Measurements from ENCODE around the gene PSMG2.

PSMG2 gene

DNA sequence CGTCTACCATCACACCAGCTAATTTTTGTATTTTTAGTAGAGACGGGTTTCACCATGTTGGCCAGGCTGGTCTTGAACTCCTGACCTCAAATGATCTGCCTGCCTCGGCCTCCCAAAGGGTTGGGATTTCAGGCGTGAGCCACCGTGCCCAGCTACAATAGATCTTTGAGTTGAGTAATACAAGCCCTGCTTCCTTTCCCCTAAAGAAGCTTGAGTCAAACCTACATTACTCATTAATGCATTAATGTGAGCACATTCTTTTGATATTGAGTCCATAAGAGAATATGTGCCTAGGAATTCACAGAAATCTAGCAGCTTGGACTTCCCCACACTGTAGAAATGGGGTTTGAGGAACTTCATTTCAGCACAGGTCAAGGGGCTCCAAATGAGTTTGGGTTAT lies 39.6 kb downstream of the PSMG2 start:
- H3K4me3 ChIP-seq (replicated peaks in 1 of 2; ENCODE audit: low read depth in 2 of 2, low read length in 2 of 2), result no peak overlapping the region
- peak; percentile 40 to 93 for DNase-seq (ENCODE audit: low read depth in 2 of 2)
- TF ChIP-seq, protein P1, sequence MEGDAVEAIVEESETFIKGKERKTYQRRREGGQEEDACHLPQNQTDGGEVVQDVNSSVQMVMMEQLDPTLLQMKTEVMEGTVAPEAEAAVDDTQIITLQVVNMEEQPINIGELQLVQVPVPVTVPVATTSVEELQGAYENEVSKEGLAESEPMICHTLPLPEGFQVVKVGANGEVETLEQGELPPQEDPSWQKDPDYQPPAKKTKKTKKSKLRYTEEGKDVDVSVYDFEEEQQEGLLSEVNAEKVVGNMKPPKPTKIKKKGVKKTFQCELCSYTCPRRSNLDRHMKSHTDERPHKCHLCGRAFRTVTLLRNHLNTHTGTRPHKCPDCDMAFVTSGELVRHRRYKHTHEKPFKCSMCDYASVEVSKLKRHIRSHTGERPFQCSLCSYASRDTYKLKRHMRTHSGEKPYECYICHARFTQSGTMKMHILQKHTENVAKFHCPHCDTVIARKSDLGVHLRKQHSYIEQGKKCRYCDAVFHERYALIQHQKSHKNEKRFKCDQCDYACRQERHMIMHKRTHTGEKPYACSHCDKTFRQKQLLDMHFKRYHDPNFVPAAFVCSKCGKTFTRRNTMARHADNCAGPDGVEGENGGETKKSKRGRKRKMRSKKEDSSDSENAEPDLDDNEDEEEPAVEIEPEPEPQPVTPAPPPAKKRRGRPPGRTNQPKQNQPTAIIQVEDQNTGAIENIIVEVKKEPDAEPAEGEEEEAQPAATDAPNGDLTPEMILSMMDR (IDR thresholded peaks at IDR 0.05; ENCODE audit: low read depth, low read length), result no peak

DNA sequence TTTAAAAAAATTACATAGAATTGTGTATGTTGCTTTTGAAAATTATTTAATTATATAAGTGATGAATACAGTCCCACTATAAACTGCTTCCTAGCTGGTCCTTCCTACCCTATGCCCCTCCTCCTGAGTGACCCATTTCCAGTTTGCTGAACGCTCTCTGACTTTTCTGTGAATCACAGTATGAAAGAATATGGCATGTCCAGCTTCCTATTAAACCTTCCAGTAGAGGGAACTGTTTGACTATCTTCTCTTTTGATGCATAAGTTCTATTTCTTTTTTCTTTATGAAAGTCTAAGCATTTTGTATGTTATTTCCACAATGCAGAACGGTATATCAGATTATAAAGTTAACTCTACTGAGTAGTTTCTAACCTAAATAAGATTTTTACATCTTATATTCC lies 41.3 kb downstream of the PSMG2 start:
- TF ChIP-seq, protein P1 (IDR thresholded peaks at IDR 0.05; ENCODE audit: low read depth, low read length), result peak; percentile 59
- no peak overlapping the region for H3K4me3 ChIP-seq (replicated peaks in 1 of 2; ENCODE audit: low read depth in 2 of 2, low read length in 2 of 2)
- peak; percentile 84 to 90 for DNase-seq (ENCODE audit: low read depth in 2 of 2)

DNA sequence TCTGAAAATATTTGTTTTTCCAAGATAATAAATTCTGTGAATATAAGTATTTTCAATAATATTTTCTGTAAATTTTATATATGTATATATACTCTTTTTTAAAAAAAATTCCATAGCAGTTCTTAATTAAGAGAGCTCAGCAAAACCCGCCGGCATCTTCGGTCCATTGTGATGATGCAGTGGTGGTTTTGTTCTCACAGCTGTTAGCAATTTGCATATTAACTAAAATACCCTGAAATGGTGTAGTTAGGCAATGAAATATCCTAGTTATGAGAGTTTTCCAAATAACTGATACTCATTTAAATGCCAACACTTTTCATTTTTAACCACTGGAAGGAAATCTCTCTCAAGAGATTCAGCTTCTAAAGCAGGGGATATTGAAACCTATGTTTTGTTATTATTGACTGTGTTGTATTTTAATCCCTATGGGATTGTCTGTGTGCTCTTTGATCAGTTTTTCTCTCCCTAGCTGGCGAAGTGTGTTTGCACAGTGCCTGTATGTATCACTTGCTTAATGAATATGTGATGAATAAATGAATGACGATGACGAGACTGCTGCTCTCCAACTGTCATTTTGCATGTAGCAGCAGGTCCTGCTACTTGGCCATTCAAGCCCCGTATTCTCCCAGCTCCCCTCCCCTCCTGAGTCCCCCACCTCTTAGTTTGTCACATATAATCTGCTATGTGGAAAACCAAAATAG lies 42.4 kb downstream of the PSMG2 start:
- no peak for DNase-seq (ENCODE audit: low read depth in 2 of 2)
- H3K4me3 ChIP-seq (replicated peaks in 1 of 2; ENCODE audit: low read depth in 2 of 2, low read length in 2 of 2), result no peak overlapping the region
- TF ChIP-seq, protein P1 (IDR thresholded peaks at IDR 0.05; ENCODE audit: low read depth, low read length), result no peak

DNA sequence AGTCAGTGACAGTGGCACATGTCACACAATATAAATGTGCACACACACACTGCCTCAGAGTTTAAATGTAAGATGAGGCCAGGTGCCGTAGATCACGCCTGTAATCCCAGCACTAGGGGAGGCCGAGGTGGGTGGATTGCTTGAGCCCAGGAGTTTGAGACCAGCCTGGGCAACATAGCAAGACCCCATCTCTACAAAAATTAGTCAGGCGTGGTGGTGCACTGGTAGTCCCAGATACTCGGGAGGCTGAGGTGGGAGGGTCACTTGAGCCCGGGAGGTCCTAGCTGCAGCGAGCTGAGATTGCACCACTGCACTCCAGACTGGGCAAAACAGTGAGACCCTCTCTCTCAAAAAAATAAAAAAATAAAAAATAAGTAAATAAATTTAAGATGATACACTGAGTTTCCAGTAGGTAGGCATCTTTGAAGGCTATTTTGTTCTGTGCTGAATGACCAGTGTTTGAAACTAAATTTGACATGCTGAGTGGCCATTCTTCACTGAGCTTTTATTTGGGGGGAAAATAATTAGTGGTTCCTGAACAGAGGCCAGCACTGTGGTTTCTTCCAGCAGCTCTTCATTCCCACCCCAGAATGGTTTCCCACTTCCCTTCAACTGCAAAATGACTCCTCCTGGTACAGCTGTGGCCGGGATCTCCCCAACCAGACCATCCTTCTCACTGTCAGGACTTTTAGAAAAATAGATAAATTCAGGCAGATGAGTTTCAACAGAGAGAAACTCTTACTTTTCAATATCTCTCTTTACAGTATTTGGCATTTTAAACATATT lies 44.9 kb downstream of the PSMG2 start:
- no peak overlapping the region for H3K4me3 ChIP-seq (replicated peaks in 1 of 2; ENCODE audit: low read depth in 2 of 2, low read length in 2 of 2)
- DNase-seq (ENCODE audit: low read depth in 2 of 2), result no peak
- TF ChIP-seq, protein P1 (IDR thresholded peaks at IDR 0.05; ENCODE audit: low read depth, low read length), result no peak

DNA sequence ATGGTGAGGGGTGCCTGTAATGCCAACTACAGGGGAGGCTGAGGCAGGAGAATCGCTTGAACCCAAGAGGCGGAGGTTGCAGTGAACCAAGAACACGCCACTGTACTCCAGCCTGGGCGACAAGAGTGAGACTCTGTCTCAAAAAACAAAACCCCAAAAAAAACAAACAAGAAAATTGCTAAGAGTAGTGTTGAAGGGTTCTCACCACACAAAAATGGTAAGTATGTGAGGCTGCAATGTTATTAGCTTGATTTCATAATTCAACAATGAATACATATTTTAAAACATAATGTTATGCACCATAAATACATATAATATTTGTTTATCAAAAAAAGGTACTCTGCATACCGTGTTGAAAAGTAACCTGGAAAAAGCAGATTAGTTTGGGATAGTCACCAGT lies 45.8 kb downstream of the PSMG2 start:
- H3K4me3 ChIP-seq (replicated peaks in 1 of 2; ENCODE audit: low read depth in 2 of 2, low read length in 2 of 2), result no peak overlapping the region
- TF ChIP-seq, protein P1 (IDR thresholded peaks at IDR 0.05; ENCODE audit: low read depth, low read length), result no peak
- peak in 1 of 2 donors; percentile 54 for DNase-seq (ENCODE audit: low read depth in 2 of 2)

DNA sequence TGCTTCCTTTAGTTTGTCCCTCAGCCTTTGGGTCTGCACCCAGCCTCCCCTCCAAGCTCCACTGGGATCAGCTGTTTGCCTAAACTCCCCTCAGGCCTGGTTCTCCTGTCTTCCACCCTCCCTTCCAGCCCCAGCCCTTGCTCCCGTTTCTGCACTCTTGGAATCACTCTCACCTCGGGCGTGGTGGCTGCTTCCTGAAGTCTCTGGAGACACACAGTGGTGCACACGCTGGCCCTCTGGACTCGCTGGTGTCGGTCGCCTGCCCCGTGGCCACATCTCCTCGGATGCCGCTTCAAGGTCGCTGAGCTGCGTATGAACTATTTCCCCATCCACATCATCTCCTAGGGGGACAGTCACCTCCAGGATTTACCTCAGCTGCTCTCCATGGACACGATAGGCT lies 46.3 kb downstream of the PSMG2 start:
- no peak for DNase-seq (ENCODE audit: low read depth in 2 of 2)
- TF ChIP-seq, protein P1 (IDR thresholded peaks at IDR 0.05; ENCODE audit: low read depth, low read length), result no peak
- no peak overlapping the region for H3K4me3 ChIP-seq (replicated peaks in 1 of 2; ENCODE audit: low read depth in 2 of 2, low read length in 2 of 2)
